Stimulated activated CD8-positive, alpha-beta memory T cell treated with anti-CD3 and anti-CD28 coated beads, Interleukin-15, amount 100 ng/mL, for 48 hours (primary cell): ENCODE results near the gene RNF2.
"Not testable (repeated sequence)": the region's sequence is repeated elsewhere in the genome, so short reads cannot be mapped to it uniquely, and the experiment has no call there.

Experiments used
- DNase-seq, 2 donors: peaks; one replicate each; pipeline ENCODE4 v3.0.0-alpha.2; 2020; ENCODE audit warnings: low read depth in 2 of 2

RNF2 gene

DNA sequence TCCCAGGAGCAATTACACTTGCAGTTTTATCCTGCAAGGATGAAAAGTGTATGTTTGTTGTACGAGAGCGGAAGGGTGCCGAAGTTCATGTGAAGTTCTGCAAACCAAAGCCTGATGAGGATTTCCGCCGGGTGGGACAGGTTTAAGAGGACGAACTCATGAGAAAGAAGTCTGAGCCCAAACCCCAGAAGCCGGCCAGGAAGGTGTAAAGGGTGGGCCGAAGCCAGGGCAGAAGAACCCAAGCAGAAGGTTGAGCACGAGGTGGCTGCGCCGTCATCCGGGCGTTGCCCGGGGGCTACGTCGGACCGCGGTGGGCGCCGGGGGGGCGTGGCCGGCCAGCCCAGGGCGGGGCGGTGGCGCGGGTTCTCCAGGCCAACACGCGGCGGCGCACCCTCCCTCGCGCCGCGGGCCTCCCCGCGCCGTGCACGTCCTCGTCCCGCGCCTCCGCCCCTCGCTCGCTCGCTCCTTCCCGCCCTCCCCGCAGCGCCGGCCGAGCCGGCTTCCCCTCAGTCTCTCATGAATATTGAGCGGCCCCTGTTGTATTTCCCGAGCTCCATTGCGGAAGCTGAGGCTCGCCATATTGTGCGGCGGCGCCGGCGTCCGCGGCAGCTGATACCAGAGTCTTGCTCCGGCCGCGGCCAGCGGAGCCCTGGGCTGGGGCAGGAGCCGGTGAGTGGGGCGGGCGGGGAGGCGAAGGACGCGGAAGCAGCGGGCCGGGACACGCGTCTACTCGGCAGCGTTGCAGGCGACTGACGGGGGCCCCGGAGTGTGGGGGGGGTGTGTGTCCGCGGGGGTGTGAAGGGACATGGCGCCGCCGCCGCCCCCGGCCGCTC is at the start of gene RNF2:
RNF2 (plus strand) TSS at position 578 of the 833 bp plus-strand sequence. CDS start 41,996 bp downstream, outside the sequence.
- DNase-seq: peak; percentile 74 to 75

DNA sequence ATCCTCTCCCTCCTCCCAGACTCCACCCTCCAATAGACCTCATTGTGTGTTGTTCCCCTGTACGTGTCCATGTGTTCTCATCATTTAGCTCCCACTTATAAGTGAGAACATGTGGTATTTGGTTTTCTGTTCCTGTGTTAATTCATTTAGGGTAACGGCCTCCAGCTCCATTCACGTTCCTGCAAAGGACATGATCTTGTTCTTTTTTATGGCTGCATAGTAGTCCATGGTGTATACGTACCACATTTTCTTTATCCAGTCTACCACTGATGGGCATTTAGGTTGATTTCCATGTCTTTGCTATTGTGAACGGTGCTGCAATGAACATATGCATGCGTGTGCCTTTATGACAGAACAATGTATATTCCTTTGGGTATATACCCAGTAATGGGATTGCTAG is 45.4 kb upstream of the RNF2 start:
- not testable (repeated sequence) for DNase-seq

DNA sequence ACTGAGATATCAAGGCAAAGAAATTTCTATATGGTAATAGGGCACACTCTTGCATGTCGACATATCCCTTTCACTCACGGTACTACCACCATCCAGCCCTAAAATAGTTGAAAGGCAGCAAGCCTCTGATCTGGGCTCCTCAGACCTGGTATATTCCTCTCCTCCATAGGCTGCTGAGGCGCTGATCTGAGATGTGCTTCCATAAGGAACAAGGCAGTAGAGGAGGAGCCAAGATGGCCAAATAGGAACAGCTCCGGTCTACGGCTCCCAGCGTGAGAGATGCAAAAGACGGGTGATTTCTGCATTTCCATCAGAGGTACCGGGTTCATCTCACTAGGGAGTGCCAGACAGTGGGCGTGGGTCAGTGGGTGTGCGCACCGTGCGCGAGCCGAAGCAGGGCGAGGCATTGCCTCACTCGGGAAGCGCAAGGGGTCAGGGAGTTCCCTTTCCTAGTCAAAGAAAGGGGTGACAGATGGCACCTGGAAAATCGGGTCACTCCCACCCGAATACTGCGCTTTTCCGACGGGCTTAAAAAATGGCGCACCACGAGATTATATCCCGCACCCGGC is 44.0 kb upstream of the RNF2 start:
- not testable (repeated sequence) for DNase-seq

GRCh38 chr1:185008838-185009237 is 36.5 kb upstream of the RNF2 start:
- no peak for DNase-seq

- no peak for DNase-seq
These were observed 35.0 kb upstream of the RNF2 start for GRCh38 chr1:185010361-185010760.

DNA sequence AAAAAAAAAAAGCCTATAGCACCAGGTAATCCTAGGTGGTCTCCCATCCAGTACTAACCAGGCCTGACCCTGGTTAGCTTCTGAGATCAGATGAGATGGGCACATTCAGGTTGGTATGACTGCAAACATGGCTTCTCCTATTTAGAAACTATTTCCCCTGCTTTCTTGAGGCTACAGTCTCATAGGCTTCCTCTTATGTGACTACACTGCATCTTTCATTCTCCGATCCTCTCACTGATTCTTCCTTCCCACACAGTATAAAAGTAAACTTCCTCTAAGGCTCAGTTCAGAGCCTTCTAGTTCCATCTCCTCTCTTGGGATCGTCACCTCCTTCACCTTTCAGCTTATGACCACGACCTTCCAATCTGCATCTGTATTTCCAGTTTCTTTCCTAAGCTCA is 30.4 kb upstream of the RNF2 start:
- no peak for DNase-seq

DNA sequence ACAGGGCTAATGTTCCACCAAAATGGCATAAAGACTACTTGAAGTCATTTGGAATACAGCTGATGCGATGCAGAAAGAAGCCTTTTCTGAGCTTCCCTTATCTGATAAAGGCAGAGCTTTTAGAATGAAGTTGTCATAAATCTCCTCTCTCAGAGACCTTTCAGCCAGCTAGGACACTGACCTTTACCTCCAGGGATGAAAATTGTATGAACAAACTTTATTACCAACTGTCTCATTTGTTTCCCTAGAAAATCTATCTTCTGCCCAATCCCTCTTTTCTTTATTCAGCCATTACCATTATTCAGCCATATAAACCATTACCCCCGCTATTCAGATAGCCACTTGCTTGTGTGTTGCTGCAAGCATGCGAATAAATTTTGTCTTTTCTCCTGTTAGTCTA is 29.7 kb upstream of the RNF2 start:
- DNase-seq: no peak

- DNase-seq: no peak
These were observed 28.5 kb upstream of the RNF2 start for GRCh38 chr1:185016880-185017279.

GRCh38 chr1:185017338-185017737 is 28.0 kb upstream of the RNF2 start:
- no peak for DNase-seq

DNA sequence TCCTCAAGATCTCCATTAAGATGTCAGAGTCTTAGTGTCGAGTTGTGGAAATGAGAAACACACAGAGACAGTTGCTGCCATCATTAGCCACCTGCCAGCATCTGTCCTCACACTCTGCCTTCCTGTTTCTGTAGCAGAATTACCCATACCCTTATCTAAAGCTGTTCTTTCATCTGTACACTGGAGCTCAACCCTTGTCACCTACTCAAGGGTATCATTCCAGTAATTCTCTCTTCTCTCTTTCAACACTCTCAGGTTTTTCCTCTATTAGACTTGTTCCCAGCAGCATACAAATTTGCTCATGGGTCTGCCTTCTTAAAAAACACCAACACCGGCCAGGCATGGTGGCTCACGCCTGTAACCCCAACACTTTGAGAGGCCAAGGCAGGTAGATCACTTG is 27.4 kb upstream of the RNF2 start:
- no peak for DNase-seq

GRCh38 chr1:185027252-185027882 is 18.0 kb upstream of the RNF2 start:
- DNase-seq: no peak

DNA sequence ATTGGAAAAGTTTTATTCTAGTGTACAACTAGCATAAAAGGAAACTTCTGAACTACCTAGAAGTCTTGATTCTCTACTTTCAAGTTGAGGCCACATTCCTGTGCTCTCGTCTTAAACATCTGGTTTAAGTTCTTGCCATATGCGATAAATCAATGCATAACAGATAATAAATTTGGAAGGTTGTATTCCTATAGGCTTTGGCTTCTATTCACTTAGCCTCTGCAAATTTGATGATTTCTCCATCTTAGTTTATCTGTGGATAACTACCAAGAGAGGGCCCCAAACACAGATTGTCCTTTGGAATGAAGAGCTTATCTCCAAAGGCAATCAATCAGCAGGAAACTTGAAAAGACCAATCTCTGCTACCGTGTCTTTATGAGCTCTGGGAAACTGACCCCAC is 11.7 kb upstream of the RNF2 start:
- DNase-seq: no peak

DNA sequence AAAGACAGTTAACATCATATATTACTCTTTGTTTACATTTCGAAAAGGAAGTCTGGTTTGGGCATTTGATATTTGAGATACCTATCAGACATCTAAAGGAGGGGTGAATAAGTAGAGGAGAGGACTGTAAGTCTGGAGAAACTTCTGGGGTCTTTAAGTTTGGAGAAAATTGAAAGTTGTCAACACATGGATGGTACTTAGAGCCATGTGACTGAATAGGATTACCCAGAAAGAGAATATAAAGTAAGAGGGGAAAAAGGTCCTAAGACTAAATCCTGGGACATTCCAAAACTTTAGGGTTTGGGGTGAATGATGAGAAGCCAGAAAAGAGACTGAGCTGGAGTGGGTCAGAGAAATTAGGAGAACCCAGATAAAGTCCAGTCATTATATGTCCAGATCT is 10.1 kb upstream of the RNF2 start:
- DNase-seq: no peak

GRCh38 chr1:185038813-185039376 is 6.5 kb upstream of the RNF2 start:
- no peak for DNase-seq

- DNase-seq: no peak
These were observed 5.5 kb upstream of the RNF2 start for GRCh38 chr1:185039726-185040407.

DNA sequence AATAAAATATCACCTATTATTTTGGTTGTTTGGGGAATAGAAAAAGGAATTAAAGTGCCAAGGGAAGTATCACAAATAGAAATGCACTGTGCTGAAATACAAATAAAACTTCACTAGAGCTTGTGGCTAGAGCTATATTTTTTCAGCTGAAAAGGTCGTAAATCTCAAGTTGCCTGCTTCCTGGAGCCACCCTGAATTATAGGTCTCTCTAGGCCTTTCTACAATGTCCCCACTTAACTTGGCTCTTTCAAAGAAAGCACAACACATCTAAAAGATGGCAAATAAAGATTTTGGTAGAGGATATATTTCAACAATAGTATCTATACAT is 5.0 kb upstream of the RNF2 start:
- DNase-seq: no peak

GRCh38 chr1:185041742-185042141 is 3.6 kb upstream of the RNF2 start:
- no peak for DNase-seq

- DNase-seq: no peak
These were observed 2.6 kb upstream of the RNF2 start for GRCh38 chr1:185042737-185043136.

DNA sequence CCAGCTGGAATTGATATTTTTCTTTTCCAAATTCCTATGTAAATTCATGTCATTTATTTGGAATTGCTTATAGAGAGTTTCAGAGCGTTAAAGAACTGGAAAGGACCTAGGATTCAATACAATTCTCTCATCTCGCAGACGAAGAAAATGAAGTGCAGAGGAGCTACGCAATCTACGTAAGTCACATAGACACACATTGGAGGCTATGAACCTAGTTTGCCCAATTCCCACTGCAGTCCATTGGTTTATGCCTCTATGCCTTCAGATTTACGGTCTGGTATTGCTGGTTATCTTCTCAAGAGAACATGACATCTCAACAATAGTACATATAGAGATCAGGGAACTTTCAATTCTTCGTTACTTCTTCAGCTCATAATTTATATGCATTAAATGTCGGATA is 971 bp upstream of the RNF2 start:
- no peak for DNase-seq

- peak; percentile 11 to 20 for DNase-seq
These were observed 595 bp downstream of the RNF2 start for GRCh38 chr1:185045814-185046492.

DNA sequence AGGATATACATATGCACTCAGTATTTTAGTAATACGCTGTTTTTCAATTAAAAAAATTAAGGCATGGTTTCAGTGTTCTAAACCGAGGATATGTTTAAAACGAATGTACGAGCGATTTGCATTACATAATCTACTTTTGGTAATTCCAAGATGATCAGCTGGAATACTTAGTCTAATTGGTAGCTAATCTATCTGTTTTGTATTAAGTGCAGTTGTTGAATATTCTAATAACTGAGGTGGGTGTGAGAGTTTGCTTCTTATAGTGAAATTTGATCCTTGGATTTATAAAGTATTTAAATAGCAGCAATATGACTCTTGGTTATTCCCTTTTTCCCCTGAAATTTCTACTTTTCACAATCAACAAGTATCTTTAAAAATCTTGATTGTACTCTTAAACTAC is 1.3 kb downstream of the RNF2 start:
- DNase-seq: no peak

DNA sequence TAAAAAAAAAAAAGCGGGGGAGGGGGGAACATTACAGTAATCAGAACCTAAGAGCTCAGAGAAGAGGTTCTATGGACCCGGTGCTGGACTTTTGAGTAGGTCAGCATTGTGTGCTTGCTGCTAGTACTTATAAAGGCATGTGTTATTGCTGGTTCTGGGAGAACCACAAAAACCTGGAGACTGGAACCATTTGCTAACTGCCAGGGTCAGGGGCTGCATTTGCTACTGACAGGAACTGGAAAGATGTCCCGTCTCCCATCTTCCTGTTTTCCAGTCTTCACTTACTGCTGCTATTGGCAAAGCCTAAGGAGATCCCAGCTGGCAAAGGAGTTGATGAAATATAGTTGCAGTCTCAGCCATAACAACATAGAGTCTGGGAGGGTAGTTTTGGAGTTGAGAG is 4.3 kb downstream of the RNF2 start:
- DNase-seq: no peak
